GM19099 (cell line): ENCODE results near the gene AP1S2.

Experiments
- POLR2A ChIP-seq: IDR thresholded peaks from 3 replicates; pipeline ENCODE4 v1.6.1; 2011; ENCODE audit warnings: low read depth; ENCODE audit not compliant: insufficient read length; ENCODE audit errors: extremely low read depth

The AP1S2 gene

GRCh38 chrX:15825936-15826335, 28.7 kb downstream of the AP1S2 start:
- TF ChIP-seq POLR2A, result no peak

DNA sequence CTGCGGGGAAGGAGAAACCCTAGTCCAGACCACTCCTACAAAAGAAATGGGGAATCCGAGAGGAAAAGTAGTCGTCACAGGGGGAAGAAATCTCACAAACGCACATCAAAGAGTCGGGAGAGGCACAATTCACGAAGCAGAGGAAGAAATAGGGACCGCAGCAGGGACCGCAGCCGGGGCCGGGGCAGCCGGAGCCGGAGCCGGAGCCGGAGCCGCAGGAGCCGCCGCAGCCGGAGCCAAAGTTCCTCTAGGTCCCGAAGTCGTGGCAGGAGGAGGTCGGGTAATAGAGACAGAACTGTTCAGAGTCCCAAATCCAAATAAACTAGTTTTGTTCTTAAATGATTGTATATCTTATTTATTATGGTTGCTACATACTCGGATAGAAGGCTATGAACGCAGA, 31.7 kb downstream of the AP1S2 start:
- no peak for TF ChIP-seq POLR2A

GRCh38 chrX:15820106-15821073, 34.2 kb downstream of the AP1S2 start:
- TF ChIP-seq POLR2A, result no peak

DNA sequence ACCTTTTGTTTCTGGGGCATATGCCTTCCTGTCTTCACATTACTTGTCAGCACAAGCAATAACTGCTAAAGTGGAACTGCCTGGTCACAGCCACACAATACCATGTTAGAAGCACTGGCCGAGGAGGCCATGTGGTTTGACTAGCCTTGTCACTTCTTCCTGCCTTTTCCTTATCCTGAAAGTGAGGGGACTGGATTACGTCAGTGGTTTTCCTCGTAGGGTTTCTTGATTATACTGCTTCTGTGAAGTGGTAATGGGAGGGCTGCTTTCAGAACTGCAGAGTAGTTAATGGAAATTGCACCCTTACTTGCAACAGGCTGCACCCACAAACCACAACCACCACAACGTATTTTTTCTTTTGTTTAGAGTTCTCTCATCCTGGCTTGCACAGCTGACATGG, 37.7 kb downstream of the AP1S2 start:
- TF ChIP-seq POLR2A, result no peak

DNA sequence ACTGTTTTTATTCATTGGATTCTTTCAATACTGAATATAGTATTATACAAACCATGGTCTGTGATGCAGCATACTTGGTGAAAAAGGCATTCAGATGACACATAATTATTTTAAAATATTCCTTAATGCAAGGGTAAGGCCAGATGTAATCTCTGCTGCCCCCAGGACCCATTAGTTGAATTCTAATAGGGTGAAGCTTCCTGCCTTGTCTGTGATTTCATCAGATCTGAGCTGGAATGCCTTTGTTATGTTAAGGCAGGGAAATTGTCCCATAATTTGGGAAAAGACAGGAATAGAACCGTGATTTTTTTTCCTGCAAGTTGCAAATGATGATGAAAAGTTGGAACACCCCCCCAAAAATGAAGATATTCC, 38.2 kb downstream of the AP1S2 start:
- no peak for TF ChIP-seq POLR2A

DNA sequence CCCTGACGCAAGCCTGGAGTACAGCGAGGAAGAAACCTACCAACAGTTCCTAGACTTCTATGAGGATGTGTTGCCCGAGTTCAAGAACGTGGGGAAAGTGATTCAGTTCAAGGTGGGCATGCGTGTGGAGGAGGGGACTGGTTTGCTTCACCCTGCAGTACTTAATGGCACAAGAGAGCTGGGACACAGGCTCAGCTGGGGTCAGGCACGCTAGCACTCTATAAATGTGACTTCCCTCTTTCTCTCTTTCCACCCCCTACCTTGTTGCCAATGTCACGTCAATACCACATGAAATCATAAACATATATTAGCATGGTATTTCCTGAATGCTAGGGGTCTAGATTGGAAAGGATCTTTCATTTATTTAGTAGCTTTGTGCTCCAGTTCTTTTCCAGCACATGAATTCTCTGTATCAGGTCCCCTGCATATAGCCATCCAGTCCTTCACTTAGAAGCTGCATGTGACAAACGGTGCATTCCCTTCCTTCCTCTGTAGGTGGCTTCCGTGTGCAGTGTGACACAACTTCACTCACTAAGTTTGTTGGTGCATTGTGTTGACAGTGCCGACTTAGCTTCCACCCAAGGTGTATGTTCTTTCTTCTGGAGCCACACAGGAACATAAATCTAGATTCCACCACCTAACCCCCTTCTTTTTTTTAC, 38.7 kb downstream of the AP1S2 start:
- TF ChIP-seq POLR2A, result no peak

- no peak for TF ChIP-seq POLR2A
Measured at GRCh38 chrX:15814771-15815365, 39.7 kb downstream of the AP1S2 start.

DNA sequence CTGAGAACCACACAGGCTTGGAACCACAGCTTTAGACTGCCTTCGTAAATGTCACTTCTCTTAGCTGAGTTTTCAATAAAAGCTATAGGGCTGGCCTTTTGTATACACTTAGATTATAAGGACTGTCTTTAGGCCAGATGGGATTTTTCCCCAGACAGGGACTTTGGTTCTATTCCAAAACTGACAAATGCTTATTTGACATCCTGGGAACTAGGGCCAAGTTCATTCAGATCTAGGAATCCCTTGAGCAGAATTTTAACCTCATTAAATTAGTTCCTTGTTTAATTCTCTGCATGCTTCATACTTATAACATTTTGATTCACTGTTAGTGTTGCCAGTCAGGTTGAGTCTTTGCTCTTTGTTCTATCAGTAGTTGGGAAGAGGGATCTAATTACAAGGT, 41.2 kb downstream of the AP1S2 start:
- no peak for TF ChIP-seq POLR2A

GRCh38 chrX:15812192-15812938, 42.2 kb downstream of the AP1S2 start:
- TF ChIP-seq POLR2A, result no peak

DNA sequence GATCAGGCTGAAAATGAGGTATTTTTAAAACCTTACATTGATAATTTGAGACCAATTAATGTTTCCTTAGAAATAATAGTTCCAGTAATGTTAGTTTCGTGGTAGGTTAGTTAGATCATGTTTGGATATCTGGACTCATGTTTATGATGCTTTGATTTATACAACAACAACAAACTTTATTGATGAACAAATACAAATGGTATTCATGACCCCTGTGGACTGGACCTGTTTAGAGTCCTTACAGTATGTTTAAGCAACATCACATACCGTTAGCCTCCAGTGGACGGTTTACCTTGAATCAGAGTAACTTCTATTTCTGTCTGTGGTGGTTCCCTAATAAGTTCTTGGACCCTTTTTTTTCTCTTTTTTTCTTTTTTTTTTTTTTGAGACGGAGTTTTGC, 46.4 kb downstream of the AP1S2 start:
- TF ChIP-seq POLR2A, result no peak

DNA sequence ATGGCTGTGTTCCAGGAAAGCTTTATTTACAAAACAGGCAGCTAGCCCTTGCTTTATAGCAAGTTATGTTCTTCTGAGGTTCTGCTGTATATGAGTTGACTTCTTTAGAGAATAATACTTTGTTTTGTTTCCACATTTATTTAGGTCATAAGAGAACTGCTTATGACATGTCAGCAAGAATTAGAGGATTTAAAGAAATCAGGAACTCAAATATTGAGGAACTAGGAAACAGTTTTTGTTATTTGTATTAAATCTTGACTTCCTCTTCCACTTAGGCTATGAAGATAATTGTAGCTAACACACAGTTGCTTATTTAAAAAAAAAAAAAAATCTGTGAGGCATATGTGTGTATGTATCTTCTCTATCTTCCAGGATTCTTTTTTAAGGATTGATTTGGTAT, 50.0 kb downstream of the AP1S2 start:
- TF ChIP-seq POLR2A, result no peak

DNA sequence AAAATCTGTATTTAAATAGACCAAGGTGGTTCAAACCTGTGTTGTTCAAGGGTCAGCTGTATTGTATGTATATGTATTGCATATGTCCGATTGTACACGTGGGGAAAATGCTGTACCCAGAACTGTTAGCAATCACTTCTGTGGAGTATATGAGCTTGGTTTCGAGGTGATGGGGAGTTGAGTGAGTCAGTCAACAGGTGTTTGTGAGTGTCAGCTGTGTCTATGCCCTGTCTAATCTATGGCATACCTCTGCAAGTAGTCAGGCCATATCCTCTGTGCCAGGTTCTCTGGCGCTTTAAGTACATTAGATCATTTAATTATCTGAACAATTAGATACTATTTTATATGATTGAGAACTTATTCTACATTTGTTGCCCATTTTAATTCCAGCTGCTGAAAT, 56.9 kb downstream of the AP1S2 start:
- no peak for TF ChIP-seq POLR2A

DNA sequence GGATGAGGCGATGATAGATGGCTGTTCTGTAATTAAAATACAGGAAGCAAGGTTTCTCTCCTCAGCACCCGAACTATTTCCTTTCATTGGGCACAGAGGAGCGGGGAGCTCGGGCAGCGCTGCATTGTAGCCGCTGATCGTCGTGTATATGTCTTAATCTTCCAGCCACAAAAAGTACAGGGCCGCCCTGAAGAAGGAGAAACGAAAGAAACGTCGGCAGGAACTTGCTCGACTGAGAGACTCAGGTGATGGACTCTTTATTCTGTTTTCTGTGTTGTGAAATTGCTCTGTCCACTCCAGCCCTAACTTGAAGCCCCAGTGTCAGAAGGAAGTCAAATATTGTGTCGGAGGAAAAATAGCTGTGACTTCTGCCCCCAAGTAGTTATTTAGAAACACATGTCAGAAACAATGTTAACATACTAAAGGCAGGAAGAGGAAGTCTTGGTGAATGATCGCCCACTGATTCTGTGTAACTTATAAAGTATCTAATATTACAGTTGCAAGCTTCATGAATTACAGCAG, 63.8 kb downstream of the AP1S2 start:
- no peak for TF ChIP-seq POLR2A

- peak; percentile 87 for TF ChIP-seq POLR2A
Measured at GRCh38 chrX:15789979-15790768, 64.4 kb downstream of the AP1S2 start, which contains the start of gene ZRSR2. Gene ZRSR2 (plus strand): TSS chrX:15790484. CDS start chrX:15790496, 12 bp downstream.
